Stimulated activated memory B cell treated with anti-CD40 and anti-IgM and Interleukin-4, amounts not matched to agents 10 μg/mL and 1 μg/mL and 100 μg/mL, for 72 hours (primary cell): ENCODE measurements around the gene PLEKHJ1.
A peak's percentile ranks its signal among the peaks of the same experiment; 100 is the strongest.

Experiments
- ATAC-seq: fragments of 150-1000 bp; cut with Tn5 transposase; 2 replicates; pipeline ENCODE4 v1.10.0; 2021
- H3K27ac Mint-ChIP-seq: one replicate; pipeline ENCODE4 v1.8.0; 2022; ENCODE audit warnings: mild to moderate bottlenecking, mixed read lengths
- H3K27me3 Mint-ChIP-seq: one replicate; pipeline ENCODE4 v1.8.0; 2022; ENCODE audit warnings: mixed read lengths
- H3K36me3 Mint-ChIP-seq: one replicate; pipeline ENCODE4 v1.8.0; 2022; ENCODE audit warnings: mixed read lengths
- H3K4me1 Mint-ChIP-seq: one replicate; pipeline ENCODE4 v1.8.0; 2022; ENCODE audit warnings: mixed read lengths
- H3K4me3 Mint-ChIP-seq: one replicate; pipeline ENCODE4 v1.8.0; 2022; ENCODE audit warnings: mild to moderate bottlenecking, moderate library complexity, mixed read lengths
- H3K9me3 Mint-ChIP-seq: one replicate; pipeline ENCODE4 v1.8.0; 2022; ENCODE audit warnings: mixed read lengths

Gene PLEKHJ1

DNA sequence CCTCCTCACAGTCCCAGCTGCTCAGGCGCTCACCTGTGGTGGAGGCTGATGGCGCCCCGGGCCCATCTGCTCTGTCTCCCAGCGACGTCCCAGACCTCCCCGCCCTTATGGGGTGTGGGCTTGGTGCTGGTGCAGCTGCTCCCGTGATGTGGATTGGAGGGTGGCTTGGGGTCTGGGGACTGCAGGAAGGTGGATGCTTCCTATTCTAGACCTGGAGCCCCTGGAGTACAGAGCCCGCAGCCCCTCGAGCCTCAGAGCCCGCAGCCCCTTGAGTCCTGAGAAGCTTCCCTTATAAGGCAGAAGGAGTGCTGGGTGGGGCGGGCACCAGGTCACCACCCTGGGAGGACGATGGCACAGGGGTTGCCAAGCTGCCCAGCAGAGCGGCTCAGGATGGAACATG, 40.8 kb downstream of the PLEKHJ1 start:
- Mint-ChIP-seq H3K36me3 (peaks cover 61% of the 10 kb centered on the region), H3K9me3 (no peaks in the 10 kb centered on the region), H3K4me3 (no peak overlapping the region), H3K27me3 (no peaks in the 10 kb centered on the region), H3K27ac (no peak overlapping the region), H3K4me1 (peaks cover 25% of the 10 kb centered on the region)
- no peak for ATAC-seq

DNA sequence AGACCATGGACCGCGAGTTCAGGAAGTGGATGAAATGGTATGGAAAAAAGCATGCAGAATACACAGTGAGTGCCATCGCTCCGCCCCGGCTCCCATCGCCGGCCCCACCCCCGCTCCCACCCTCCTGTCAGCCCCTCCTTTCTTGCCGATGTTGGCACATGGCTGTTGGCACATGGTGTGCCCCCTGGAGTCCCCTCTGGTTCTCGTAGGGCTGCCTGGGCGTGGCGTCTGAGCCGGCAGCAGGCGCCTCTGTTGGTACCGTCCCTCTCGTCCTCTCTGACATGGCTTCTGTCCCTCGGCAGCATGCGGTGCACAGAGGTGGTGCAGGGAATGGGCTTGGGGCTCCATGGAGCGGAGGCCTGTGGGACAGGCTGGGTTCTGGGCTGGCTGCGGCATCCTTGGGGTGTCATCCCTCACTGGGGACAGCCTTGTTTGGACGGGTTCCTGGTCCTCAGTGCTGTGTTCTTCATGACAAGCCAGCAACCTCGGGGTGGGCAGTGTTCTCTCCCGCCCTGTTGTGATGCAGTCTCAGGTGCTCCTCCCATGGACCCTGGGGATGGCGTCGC, 41.5 kb downstream of the PLEKHJ1 start:
- H3K36me3 Mint-ChIP-seq = peaks cover 61% of the 10 kb centered on the region
- H3K4me1 Mint-ChIP-seq = peaks cover 28% of the 10 kb centered on the region
- no peak for ATAC-seq
- H3K27me3 Mint-ChIP-seq = no peaks in the 10 kb centered on the region
- H3K27ac Mint-ChIP-seq = no peak overlapping the region
- H3K9me3 Mint-ChIP-seq = no peaks in the 10 kb centered on the region
- no peak overlapping the region for H3K4me3 Mint-ChIP-seq

- peaks cover 58% of the 10 kb centered on the region for H3K36me3 Mint-ChIP-seq
- H3K4me3 Mint-ChIP-seq = no peak overlapping the region
- H3K27me3 Mint-ChIP-seq = no peaks in the 10 kb centered on the region
- H3K4me1 Mint-ChIP-seq = peaks cover 26% of the 10 kb centered on the region
- no peak overlapping the region for H3K27ac Mint-ChIP-seq
- ATAC-seq = no peak
- no peaks in the 10 kb centered on the region for H3K9me3 Mint-ChIP-seq
Measured at GRCh38 chr19:2193807-2194206, 42.3 kb downstream of the PLEKHJ1 start.

GRCh38 chr19:2192862-2193261, 43.3 kb downstream of the PLEKHJ1 start:
- H3K4me3 Mint-ChIP-seq = no peak overlapping the region
- no peaks in the 10 kb centered on the region for H3K27me3 Mint-ChIP-seq
- peaks cover 31% of the 10 kb centered on the region for H3K4me1 Mint-ChIP-seq
- no peak for ATAC-seq
- H3K9me3 Mint-ChIP-seq = no peaks in the 10 kb centered on the region
- no peak overlapping the region for H3K27ac Mint-ChIP-seq
- peaks cover 57% of the 10 kb centered on the region for H3K36me3 Mint-ChIP-seq

GRCh38 chr19:2191456-2192310, 44.4 kb downstream of the PLEKHJ1 start:
- H3K27ac Mint-ChIP-seq = no peak overlapping the region
- no peak overlapping the region for H3K4me3 Mint-ChIP-seq
- peaks cover 57% of the 10 kb centered on the region for H3K36me3 Mint-ChIP-seq
- no peaks in the 10 kb centered on the region for H3K27me3 Mint-ChIP-seq
- peaks cover 31% of the 10 kb centered on the region for H3K4me1 Mint-ChIP-seq
- peaks cover 3% of the 10 kb centered on the region for H3K9me3 Mint-ChIP-seq
- no peak for ATAC-seq

GRCh38 chr19:2190848-2191455, 45.2 kb downstream of the PLEKHJ1 start:
- peaks cover 61% of the 10 kb centered on the region for H3K36me3 Mint-ChIP-seq

GRCh38 chr19:2189880-2190279, 46.2 kb downstream of the PLEKHJ1 start:
- Mint-ChIP-seq H3K36me3 (peaks cover 63% of the 10 kb centered on the region), H3K27me3 (no peaks in the 10 kb centered on the region), H3K9me3 (peaks cover 3% of the 10 kb centered on the region), H3K4me1 (peaks cover 46% of the 10 kb centered on the region), H3K4me3 (no peak overlapping the region), H3K27ac (no peak overlapping the region)
- ATAC-seq = no peak

More at GRCh38 chr19:2190848-2191455, 45.2 kb downstream of the PLEKHJ1 start:
- Mint-ChIP-seq H3K27me3 (no peaks in the 10 kb centered on the region), H3K4me3 (no peak overlapping the region), H3K27ac (no peak overlapping the region), H3K4me1 (peaks cover 36% of the 10 kb centered on the region), H3K9me3 (peaks cover 3% of the 10 kb centered on the region)
- no peak for ATAC-seq

- H3K27me3 Mint-ChIP-seq = no peaks in the 10 kb centered on the region
- H3K9me3 Mint-ChIP-seq = peaks cover 3% of the 10 kb centered on the region
- H3K27ac Mint-ChIP-seq = peak overlapping the region; percentile 79
- H3K4me1 Mint-ChIP-seq = peaks cover 56% of the 10 kb centered on the region
- no peak for ATAC-seq
- peaks cover 65% of the 10 kb centered on the region for H3K36me3 Mint-ChIP-seq
- peak overlapping the region; percentile 7 for H3K4me3 Mint-ChIP-seq
Measured at GRCh38 chr19:2188708-2189385, 47.3 kb downstream of the PLEKHJ1 start.

DNA sequence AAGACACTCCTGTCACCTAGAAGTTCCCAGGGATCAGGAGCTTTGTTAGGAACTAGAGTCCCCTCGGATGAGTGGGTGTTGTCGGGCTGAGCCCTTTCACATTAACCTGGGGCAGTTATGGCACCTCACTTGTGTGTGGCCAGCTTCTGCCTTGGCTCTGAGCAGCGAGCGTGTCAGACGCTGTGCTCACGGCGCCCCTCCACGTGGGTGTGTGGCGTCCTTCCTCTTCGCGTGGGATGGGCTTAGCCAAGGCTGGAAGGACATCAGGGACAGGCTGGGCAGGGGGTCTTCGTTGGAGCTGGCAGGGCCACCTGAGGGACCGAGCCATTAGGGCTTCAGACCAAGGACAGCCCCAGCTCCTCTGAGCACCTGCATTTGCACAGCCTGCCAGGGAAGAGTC, 49.0 kb downstream of the PLEKHJ1 start:
- Mint-ChIP-seq H3K27me3 (no peaks in the 10 kb centered on the region), H3K36me3 (peaks cover 53% of the 10 kb centered on the region), H3K4me1 (peaks cover 69% of the 10 kb centered on the region), H3K9me3 (peaks cover 3% of the 10 kb centered on the region), H3K27ac (peak overlapping the region; percentile 79), H3K4me3 (peak overlapping the region; percentile 19)
- no peak for ATAC-seq

DNA sequence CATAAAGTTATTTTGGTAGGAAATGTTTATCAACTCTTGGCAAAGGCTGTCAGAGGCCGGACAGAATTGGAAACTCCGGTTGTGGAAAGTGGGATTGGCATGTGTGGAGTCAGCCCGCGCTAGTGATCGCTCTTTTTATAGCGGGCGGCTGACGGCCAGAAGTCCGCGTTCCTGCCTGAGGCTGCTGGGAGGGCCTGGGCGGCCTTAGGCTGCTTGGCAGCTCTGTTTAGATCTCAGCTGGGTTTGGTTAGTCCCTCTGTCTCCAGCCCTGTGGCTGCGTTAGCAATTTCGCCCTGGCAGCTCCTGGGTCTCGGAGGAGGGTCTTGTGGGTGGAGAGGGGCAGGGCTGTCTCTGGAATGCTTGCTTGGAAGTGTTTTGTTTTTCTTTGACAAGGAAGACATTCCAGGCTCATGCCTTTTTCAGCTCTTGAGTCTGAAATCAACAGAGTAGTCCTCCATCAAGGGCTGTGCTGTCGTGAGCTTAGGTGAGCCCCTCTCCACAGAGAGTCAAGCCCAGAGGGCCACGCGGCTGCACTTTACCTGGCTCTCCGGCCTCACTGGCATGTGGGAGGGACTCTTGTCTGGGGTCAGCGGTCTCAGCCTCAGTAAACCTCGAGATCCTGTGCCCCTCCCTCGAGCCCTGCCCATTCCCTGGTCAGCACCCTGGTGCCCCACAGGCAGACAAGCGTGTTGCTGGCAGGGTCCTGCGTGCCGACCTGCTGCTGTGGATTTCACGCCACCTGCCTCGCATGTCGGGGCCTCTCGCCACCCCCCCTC, 49.9 kb downstream of the PLEKHJ1 start:
- peak overlapping the region; percentile 46 for H3K27ac Mint-ChIP-seq
- ATAC-seq = no peak
- H3K4me3 Mint-ChIP-seq = no peak overlapping the region
- peaks cover 54% of the 10 kb centered on the region for H3K36me3 Mint-ChIP-seq
- no peaks in the 10 kb centered on the region for H3K27me3 Mint-ChIP-seq
- peaks cover 3% of the 10 kb centered on the region for H3K9me3 Mint-ChIP-seq
- peaks cover 78% of the 10 kb centered on the region for H3K4me1 Mint-ChIP-seq

DNA sequence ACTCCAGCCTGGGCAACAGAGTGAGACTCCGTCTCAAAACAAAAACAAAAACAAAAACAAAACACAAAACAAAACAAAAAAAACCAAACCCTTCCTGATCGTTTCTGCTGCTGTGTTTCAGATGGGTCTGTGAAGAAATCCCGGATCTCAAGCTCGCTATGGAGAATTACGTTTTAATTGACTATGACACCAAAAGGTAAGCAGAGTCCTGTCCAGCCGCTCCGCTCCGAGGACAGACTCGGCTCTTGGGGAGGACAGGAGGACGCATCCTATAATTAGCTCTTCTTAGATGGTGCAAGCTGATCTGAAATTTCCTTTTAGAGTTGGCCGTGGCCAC, 50.4 kb downstream of the PLEKHJ1 start:
- Mint-ChIP-seq H3K4me1 (peaks cover 83% of the 10 kb centered on the region), H3K4me3 (no peak overlapping the region), H3K27ac (peak overlapping the region; percentile 46), H3K27me3 (no peaks in the 10 kb centered on the region), H3K9me3 (peaks cover 3% of the 10 kb centered on the region), H3K36me3 (peaks cover 54% of the 10 kb centered on the region)
- ATAC-seq = no peak

GRCh38 chr19:2184422-2184975, 51.6 kb downstream of the PLEKHJ1 start:
- Mint-ChIP-seq H3K9me3 (peaks cover 3% of the 10 kb centered on the region), H3K27me3 (no peaks in the 10 kb centered on the region), H3K36me3 (peaks cover 62% of the 10 kb centered on the region), H3K4me1 (peaks cover 89% of the 10 kb centered on the region), H3K27ac (peak overlapping the region; percentile 46), H3K4me3 (no peak overlapping the region)
- no peak for ATAC-seq
